GM21528 (cell line): Measurements from ENCODE around the gene SDC1.

ENCODE experiments used
- ATAC-seq: cut with Tn5 transposase; IDR thresholded peaks from one replicate; pipeline ENCODE4 v1.9.1; 2021; ENCODE audit warnings: mild to moderate bottlenecking, moderate library complexity; ENCODE audit not compliant: unreplicated experiment, low FRiP score

Gene SDC1

GRCh38 chr2:20215183-20216040 is 9.5 kb downstream of the SDC1 start:
- ATAC-seq, result no peak

GRCh38 chr2:20214566-20215182 is 10.3 kb downstream of the SDC1 start:
- ATAC-seq, result no peak

DNA sequence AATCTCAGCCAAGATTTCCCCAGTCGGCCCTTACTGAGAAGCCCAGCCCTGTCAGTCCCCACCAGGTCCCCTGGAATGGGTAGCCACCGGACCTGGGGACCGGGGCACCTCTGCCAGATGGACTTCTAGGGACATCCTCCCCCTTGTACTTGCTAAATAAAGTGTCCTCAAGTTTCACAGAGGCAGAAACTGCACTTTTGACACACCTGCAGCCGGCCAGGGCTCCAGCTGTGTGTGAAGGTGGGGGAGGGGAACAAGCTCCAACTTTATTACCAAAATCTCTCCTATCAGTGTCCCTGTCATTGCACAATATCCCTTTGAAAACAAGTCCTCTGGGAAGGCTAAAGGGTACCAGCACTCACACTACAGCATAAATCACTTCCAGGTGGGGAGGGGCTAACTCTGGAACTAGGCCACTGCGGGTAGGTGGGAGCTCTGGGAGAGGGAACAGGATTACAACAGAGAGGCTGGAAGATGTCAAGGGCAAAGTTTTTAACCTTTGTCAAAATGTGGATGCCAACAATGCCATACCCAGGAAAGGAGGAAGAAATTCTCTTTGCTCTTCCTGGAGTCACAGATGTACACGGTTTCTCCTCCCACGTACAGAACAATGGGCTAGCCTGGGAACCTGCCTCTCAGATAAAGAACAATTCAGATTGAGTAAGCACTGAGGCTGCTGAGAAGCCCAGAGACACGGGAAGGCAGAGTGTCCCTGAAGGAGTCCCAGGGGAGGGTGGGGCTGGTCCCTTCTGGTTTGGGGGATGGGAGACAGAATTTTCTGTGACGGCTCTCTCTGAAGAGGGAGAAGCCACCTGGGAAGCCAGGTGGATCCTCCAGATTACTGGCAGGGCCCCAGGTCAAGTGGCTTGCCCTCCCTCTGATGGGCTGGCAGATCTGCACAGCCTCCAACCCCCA is 11.0 kb downstream of the SDC1 start:
- ATAC-seq, result no peak

- ATAC-seq, result no peak
Observed at GRCh38 chr2:20212871-20213503, 11.9 kb downstream of the SDC1 start.

GRCh38 chr2:20212459-20212870 is 12.5 kb downstream of the SDC1 start:
- no peak for ATAC-seq

- ATAC-seq, result no peak
Observed at GRCh38 chr2:20211860-20212458, 13.0 kb downstream of the SDC1 start.

- no peak for ATAC-seq
Observed at GRCh38 chr2:20211420-20211819, 13.5 kb downstream of the SDC1 start.

DNA sequence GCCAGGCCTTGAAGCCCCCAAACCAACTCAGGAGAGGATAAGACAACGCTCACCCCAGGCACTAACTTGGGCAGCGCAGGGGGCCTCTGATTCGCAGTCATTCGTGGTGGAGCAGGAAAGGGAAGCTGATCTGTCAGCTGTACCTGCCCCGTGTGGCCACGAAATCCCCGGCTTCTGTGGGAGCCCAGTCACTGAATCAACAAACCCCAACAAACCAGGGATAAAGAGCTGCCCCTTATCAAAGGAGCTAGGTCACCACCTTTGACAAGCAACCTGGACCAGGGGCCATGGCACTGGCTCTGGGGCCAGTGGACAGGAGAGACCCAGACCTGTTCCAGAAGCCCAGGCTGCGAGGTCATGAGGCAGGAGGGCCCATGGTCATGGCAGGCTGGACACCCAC is 14.5 kb downstream of the SDC1 start:
- ATAC-seq, result no peak

DNA sequence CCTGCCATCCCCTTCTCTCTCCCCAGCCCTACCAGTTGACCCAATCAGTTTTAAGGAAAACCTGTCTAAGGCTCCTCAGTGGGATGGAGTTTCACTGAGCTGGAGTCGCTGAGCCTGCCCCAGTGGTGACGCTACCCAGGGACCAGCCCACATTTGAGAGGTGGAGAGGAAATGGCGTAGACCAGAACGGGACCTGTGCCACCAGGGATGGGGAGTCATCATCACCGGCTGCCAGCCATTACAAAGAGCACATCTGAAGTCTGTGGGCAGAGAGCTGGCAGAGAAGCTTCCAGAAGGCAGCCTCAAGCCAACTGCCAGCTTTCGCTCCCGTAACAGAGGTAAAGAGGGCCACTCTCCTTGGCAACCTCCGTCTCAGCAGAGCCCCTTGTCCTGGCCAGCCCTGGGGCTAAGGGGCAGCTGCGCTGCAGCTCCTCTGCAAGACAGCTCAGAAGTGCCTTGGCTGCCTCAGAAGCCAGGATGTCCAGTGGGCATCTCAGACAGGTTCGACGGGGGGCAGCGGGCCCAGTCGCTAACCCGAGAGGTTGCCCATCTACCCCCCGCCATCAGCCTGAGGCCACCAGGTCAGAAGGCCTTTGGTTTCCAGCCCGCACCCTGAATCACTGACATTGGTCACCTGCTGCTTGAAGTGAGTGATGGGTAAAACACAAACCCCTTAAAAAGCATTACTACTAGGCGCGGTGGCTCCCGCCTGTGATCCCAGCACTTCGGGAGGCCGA is 15.4 kb downstream of the SDC1 start:
- no peak for ATAC-seq

DNA sequence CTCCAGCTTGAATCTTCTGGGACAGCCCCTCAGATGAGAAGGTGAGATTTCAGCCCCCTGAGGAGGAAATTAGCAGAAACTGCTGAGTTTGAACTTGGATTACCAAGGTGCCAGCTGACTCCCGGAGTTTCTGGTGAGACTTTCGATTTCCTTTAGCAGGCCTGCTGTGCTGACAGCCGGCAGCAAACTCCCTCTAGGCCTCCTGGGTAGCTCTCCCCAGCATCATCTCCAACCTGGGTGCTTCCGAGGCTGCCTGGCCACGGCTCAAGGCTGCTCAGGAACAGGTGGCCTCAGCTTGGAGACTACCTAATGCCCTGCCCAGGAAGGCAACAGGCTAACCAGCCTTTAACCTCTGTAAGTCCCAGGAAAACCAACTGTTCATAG is 16.5 kb downstream of the SDC1 start:
- ATAC-seq, result no peak

- ATAC-seq, result peak; percentile 50
Observed at GRCh38 chr2:20207051-20207450, 17.9 kb downstream of the SDC1 start.

DNA sequence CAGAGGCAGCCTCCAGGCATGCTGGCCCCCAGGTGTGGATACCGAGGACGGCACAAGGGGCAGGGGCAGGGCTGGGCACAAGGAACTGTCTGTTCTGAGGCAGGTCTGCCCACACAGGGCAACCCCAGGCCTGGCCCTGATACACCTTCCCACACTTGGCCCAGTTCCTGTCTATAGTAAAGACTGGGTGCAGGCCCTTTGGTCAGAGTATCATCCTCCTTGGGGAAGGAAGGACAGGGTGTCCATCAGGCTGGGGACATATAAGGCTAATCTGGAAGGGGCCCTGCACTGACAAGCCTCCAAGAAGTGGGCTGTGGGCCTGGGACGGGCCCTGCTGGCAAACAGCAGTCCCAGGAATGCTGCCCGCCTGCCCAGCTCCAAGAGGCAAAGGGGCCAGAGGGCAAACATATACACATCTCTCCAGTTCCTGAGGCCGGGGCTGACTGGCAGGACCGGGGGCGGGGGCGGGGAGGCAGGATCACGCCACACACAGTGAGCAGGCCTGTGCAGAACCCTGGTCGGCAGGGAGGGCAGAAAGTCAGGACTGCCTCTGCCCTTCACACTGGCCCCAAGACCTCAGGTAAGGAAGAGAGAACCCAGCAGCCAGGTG is 18.9 kb downstream of the SDC1 start:
- ATAC-seq, result no peak

GRCh38 chr2:20205069-20205468 is 19.9 kb downstream of the SDC1 start:
- ATAC-seq, result no peak

GRCh38 chr2:20203521-20204225 is 21.3 kb downstream of the SDC1 start:
- ATAC-seq, result no peak

GRCh38 chr2:20203072-20203471 is 21.9 kb downstream of the SDC1 start:
- no peak for ATAC-seq

DNA sequence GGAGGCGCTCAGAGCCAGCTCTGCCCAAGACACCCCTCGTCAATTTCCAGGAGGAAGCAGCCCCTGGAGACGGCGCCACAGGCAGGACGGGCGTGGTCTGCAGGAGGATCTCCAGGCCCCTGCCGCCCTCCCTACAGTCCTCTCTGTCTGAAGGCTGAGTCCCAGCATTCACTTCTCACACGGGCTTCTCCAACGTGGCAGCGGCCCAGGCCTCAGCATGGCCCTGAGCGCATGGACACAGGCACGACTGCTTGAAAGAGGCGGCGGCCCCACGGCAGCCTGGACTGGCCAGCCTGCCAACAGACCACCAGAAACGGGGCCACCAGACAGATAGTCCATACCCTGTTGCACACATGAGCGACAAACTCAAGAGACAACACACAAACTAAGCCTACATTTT is 23.3 kb downstream of the SDC1 start:
- no peak for ATAC-seq

GRCh38 chr2:20200697-20201555 is 24.0 kb downstream of the SDC1 start:
- no peak for ATAC-seq
